T-helper 2 cell treated with Interferon-gamma antibody and Interleukin-4, amounts not matched to agents 5 μg/mL and 100 μg/mL, for 36 hours (primary cell): ENCODE measurements around the gene PFKFB2.

Source experiments
- DNase-seq: peaks from one replicate; pipeline ENCODE4 v3.0.0; 2021; ENCODE audit warnings: low spot score
- H3K27ac Mint-ChIP-seq: one replicate; pipeline ENCODE4 v1.8.0; 2021; ENCODE audit warnings: mild to moderate bottlenecking, mixed read lengths
- H3K27me3 Mint-ChIP-seq: one replicate; pipeline ENCODE4 v1.8.0; 2021; ENCODE audit warnings: low read depth, mixed read lengths
- H3K36me3 Mint-ChIP-seq: one replicate; pipeline ENCODE4 v1.8.0; 2021; ENCODE audit warnings: low read depth, mixed read lengths
- H3K4me1 Mint-ChIP-seq: one replicate; pipeline ENCODE4 v1.8.0; 2021; ENCODE audit warnings: low read depth, mixed read lengths
- H3K4me3 Mint-ChIP-seq: one replicate; pipeline ENCODE4 v1.8.0; 2022; ENCODE audit warnings: mild to moderate bottlenecking, moderate library complexity, mixed read lengths
- H3K9me3 Mint-ChIP-seq: one replicate; pipeline ENCODE4 v1.8.0; 2021; ENCODE audit warnings: mixed read lengths

Gene PFKFB2

GRCh38 chr1:207058878-207059867 lies 6.1 kb downstream of the PFKFB2 start:
- H3K27ac Mint-ChIP-seq: no peak overlapping the region

GRCh38 chr1:207059881-207060280 lies 6.8 kb downstream of the PFKFB2 start:
- Mint-ChIP-seq H3K9me3 (no peaks in the 10 kb centered on the region), H3K4me3 (no peak overlapping the region), H3K4me1 (peaks cover 2% of the 10 kb centered on the region), H3K27me3 (peaks cover 9% of the 10 kb centered on the region), H3K27ac (no peak overlapping the region), H3K36me3 (no peaks in the 10 kb centered on the region)
- DNase-seq: no peak

More at GRCh38 chr1:207058878-207059867, 6.1 kb downstream of the PFKFB2 start:
- Mint-ChIP-seq H3K4me3 (no peak overlapping the region), H3K9me3 (no peaks in the 10 kb centered on the region), H3K27me3 (peaks cover 9% of the 10 kb centered on the region), H3K4me1 (peaks cover 5% of the 10 kb centered on the region), H3K36me3 (no peaks in the 10 kb centered on the region)
- DNase-seq: no peak

GRCh38 chr1:207060596-207060995 lies 7.5 kb downstream of the PFKFB2 start:
- H3K36me3 Mint-ChIP-seq: no peaks in the 10 kb centered on the region
- H3K27ac Mint-ChIP-seq: no peak overlapping the region

GRCh38 chr1:207062058-207062457 lies 9.0 kb downstream of the PFKFB2 start:
- H3K36me3 Mint-ChIP-seq: no peaks in the 10 kb centered on the region
- no peak for DNase-seq
- H3K4me3 Mint-ChIP-seq: no peak overlapping the region
- H3K4me1 Mint-ChIP-seq: no peaks in the 10 kb centered on the region
- H3K27me3 Mint-ChIP-seq: no peaks in the 10 kb centered on the region
- no peak overlapping the region for H3K27ac Mint-ChIP-seq
- H3K9me3 Mint-ChIP-seq: no peaks in the 10 kb centered on the region

More at GRCh38 chr1:207060596-207060995, 7.5 kb downstream of the PFKFB2 start:
- DNase-seq: no peak
- no peak overlapping the region for H3K4me3 Mint-ChIP-seq
- peaks cover 7% of the 10 kb centered on the region for H3K27me3 Mint-ChIP-seq
- H3K9me3 Mint-ChIP-seq: no peaks in the 10 kb centered on the region
- no peaks in the 10 kb centered on the region for H3K4me1 Mint-ChIP-seq

- Mint-ChIP-seq H3K36me3 (no peaks in the 10 kb centered on the region), H3K4me1 (no peaks in the 10 kb centered on the region), H3K27ac (no peak overlapping the region), H3K4me3 (no peak overlapping the region), H3K27me3 (no peaks in the 10 kb centered on the region), H3K9me3 (no peaks in the 10 kb centered on the region)
- DNase-seq: no peak
Measured at GRCh38 chr1:207063014-207063413, 9.9 kb downstream of the PFKFB2 start.

- Mint-ChIP-seq H3K9me3 (no peaks in the 10 kb centered on the region), H3K27me3 (peaks cover 2% of the 10 kb centered on the region), H3K4me1 (peaks cover 5% of the 10 kb centered on the region), H3K36me3 (no peaks in the 10 kb centered on the region), H3K4me3 (no peak overlapping the region), H3K27ac (no peak overlapping the region)
- DNase-seq: no peak
Measured at GRCh38 chr1:207064561-207064960, 11.5 kb downstream of the PFKFB2 start.

- Mint-ChIP-seq H3K4me1 (peaks cover 21% of the 10 kb centered on the region), H3K4me3 (no peak overlapping the region), H3K27me3 (peaks cover 2% of the 10 kb centered on the region), H3K36me3 (no peaks in the 10 kb centered on the region), H3K9me3 (no peaks in the 10 kb centered on the region), H3K27ac (no peak overlapping the region)
- no peak for DNase-seq
Measured at GRCh38 chr1:207067185-207067584, 14.1 kb downstream of the PFKFB2 start.

GRCh38 chr1:207067665-207068064 lies 14.6 kb downstream of the PFKFB2 start:
- Mint-ChIP-seq H3K27me3 (peaks cover 2% of the 10 kb centered on the region), H3K27ac (no peak overlapping the region), H3K36me3 (no peaks in the 10 kb centered on the region), H3K9me3 (no peaks in the 10 kb centered on the region), H3K4me1 (peaks cover 21% of the 10 kb centered on the region), H3K4me3 (no peak overlapping the region)
- DNase-seq: no peak

- Mint-ChIP-seq H3K27ac (no peak overlapping the region), H3K4me3 (no peak overlapping the region), H3K4me1 (peaks cover 21% of the 10 kb centered on the region), H3K9me3 (no peaks in the 10 kb centered on the region), H3K36me3 (no peaks in the 10 kb centered on the region), H3K27me3 (peaks cover 10% of the 10 kb centered on the region)
- no peak for DNase-seq
Measured at GRCh38 chr1:207069061-207069460, 16.0 kb downstream of the PFKFB2 start.

- no peak overlapping the region for H3K27ac Mint-ChIP-seq
- H3K4me1 Mint-ChIP-seq: peaks cover 21% of the 10 kb centered on the region
- no peaks in the 10 kb centered on the region for H3K36me3 Mint-ChIP-seq
- DNase-seq: no peak
- no peak overlapping the region for H3K4me3 Mint-ChIP-seq
- H3K9me3 Mint-ChIP-seq: no peaks in the 10 kb centered on the region
- H3K27me3 Mint-ChIP-seq: peaks cover 15% of the 10 kb centered on the region
Measured at GRCh38 chr1:207069858-207070506, 16.9 kb downstream of the PFKFB2 start.

GRCh38 chr1:207070811-207071210 lies 17.7 kb downstream of the PFKFB2 start:
- Mint-ChIP-seq H3K27ac (peak overlapping the region; percentile 38), H3K9me3 (no peaks in the 10 kb centered on the region), H3K4me3 (peak overlapping the region; percentile 59), H3K36me3 (no peaks in the 10 kb centered on the region), H3K4me1 (peaks cover 21% of the 10 kb centered on the region), H3K27me3 (peaks cover 19% of the 10 kb centered on the region)
- no peak for DNase-seq

- Mint-ChIP-seq H3K9me3 (no peaks in the 10 kb centered on the region), H3K4me3 (no peak overlapping the region), H3K27me3 (peaks cover 20% of the 10 kb centered on the region), H3K36me3 (no peaks in the 10 kb centered on the region), H3K4me1 (peaks cover 21% of the 10 kb centered on the region), H3K27ac (no peak overlapping the region)
- DNase-seq: no peak
Measured at GRCh38 chr1:207071426-207071825, 18.4 kb downstream of the PFKFB2 start.

- Mint-ChIP-seq H3K9me3 (no peaks in the 10 kb centered on the region), H3K4me3 (no peak overlapping the region), H3K27me3 (peaks cover 20% of the 10 kb centered on the region), H3K36me3 (no peaks in the 10 kb centered on the region), H3K27ac (no peak overlapping the region), H3K4me1 (peaks cover 21% of the 10 kb centered on the region)
- DNase-seq: no peak
Measured at GRCh38 chr1:207072233-207072632, 19.2 kb downstream of the PFKFB2 start.
